ENCODE data around the gene CCDC92.

CCDC92 gene

GRCh38 chr12:123891011-123891410 lies 81.6 kb downstream of the CCDC92 start:
- CTCF ChIA-PET = interaction anchor here (2.8 kb wide), 1 partner anchor 15 kb away, joined by 14 read pairs; no protein-coding TSS in a partner anchor

GRCh38 chr12:123890536-123890902 lies 82.1 kb downstream of the CCDC92 start:
- ChIA-PET POLR2A (no interaction called here), CTCF (interaction anchor here (2.8 kb wide), 1 partner anchor 15 kb away, joined by 14 read pairs; no protein-coding TSS in a partner anchor)
- Histone ChIP-seq H3K27ac (ENCODE audit: insufficient read depth in 1 of 2, low read depth in 1 of 2, low read length in 2 of 2, poor library complexity in 1 of 2, severe bottlenecking in 2 of 2) (no peak overlapping the region), H3K36me3 (ENCODE audit: control insufficient read depth in 4 of 4, insufficient read depth in 4 of 4, low read length in 3 of 4) (no peaks in the 10 kb centered on the region), H3K4me3 (ENCODE audit: control insufficient read depth in 1 of 7, extremely low read depth in 1 of 7, insufficient read depth in 4 of 7, low read depth in 2 of 7, low read length in 6 of 7) (no peak overlapping the region), H3K27me3 (replicated peaks in 2 of 5; ENCODE audit: control insufficient read depth in 4 of 5, insufficient read depth in 5 of 5, low read length in 4 of 5) (peaks cover 0 to 2% (median 0%) of the 10 kb centered on the region in 5 experiments), H3K4me1 (ENCODE audit: control extremely low read depth in 1 of 4, control insufficient read depth in 4 of 4, insufficient read depth in 4 of 4, low read length in 3 of 4) (peaks cover 0 to 4% (median 0%) of the 10 kb centered on the region in 4 experiments), H3K9me3 (ENCODE audit: control extremely low read depth in 1 of 5, control insufficient read depth in 4 of 5, insufficient read depth in 2 of 5, low read depth in 1 of 5, low read length in 4 of 5) (no peaks in the 10 kb centered on the region)
- DNase-seq = peak in 1 of 3 donors; percentile 13
- WGBS (ENCODE audit: insufficient coverage) = 84% methylated on average over 9 of the region's 10 CpGs

More at GRCh38 chr12:123891011-123891410, 81.6 kb downstream of the CCDC92 start:
- Histone ChIP-seq H3K4me3 (ENCODE audit: control insufficient read depth in 1 of 7, extremely low read depth in 1 of 7, insufficient read depth in 4 of 7, low read depth in 2 of 7, low read length in 6 of 7) (no peak overlapping the region), H3K36me3 (ENCODE audit: control insufficient read depth in 4 of 4, insufficient read depth in 4 of 4, low read length in 3 of 4) (no peaks in the 10 kb centered on the region), H3K27me3 (replicated peaks in 2 of 5; ENCODE audit: control insufficient read depth in 4 of 5, insufficient read depth in 5 of 5, low read length in 4 of 5) (peaks cover 0 to 2% (median 0%) of the 10 kb centered on the region in 5 experiments), H3K27ac (ENCODE audit: insufficient read depth in 1 of 2, low read depth in 1 of 2, low read length in 2 of 2, poor library complexity in 1 of 2, severe bottlenecking in 2 of 2) (no peak overlapping the region), H3K9me3 (ENCODE audit: control extremely low read depth in 1 of 5, control insufficient read depth in 4 of 5, insufficient read depth in 2 of 5, low read depth in 1 of 5, low read length in 4 of 5) (no peaks in the 10 kb centered on the region), H3K4me1 (ENCODE audit: control extremely low read depth in 1 of 4, control insufficient read depth in 4 of 4, insufficient read depth in 4 of 4, low read length in 3 of 4) (peaks cover 0 to 4% (median 0%) of the 10 kb centered on the region in 4 experiments)
- 93% methylated on average over 7 of the region's 7 CpGs for WGBS (ENCODE audit: insufficient coverage)
- POLR2A ChIA-PET = no interaction called here
- DNase-seq = no peak

GRCh38 chr12:123889848-123890535 lies 82.6 kb downstream of the CCDC92 start:
- H3K4me1 ChIP-seq (ENCODE audit: control extremely low read depth in 1 of 4, control insufficient read depth in 4 of 4, insufficient read depth in 4 of 4, low read length in 3 of 4) = peaks cover 0 to 4% (median 0%) of the 10 kb centered on the region in 4 experiments
- ChIA-PET CTCF (interaction anchor here (2.8 kb wide), 1 partner anchor 16 kb away, joined by 14 read pairs; no protein-coding TSS in a partner anchor), POLR2A (no interaction called here)
- H3K9me3 ChIP-seq (ENCODE audit: control extremely low read depth in 1 of 5, control insufficient read depth in 4 of 5, insufficient read depth in 2 of 5, low read depth in 1 of 5, low read length in 4 of 5) = no peaks in the 10 kb centered on the region
- DNase-seq = peak in 2 of 3 donors; percentile 37 to 52
- WGBS (ENCODE audit: insufficient coverage) = 98% methylated on average over 9 of the region's 12 CpGs
- H3K27ac ChIP-seq (ENCODE audit: insufficient read depth in 1 of 2, low read depth in 1 of 2, low read length in 2 of 2, poor library complexity in 1 of 2, severe bottlenecking in 2 of 2) = no peak overlapping the region
- no peak overlapping the region for H3K4me3 ChIP-seq (ENCODE audit: control insufficient read depth in 1 of 7, extremely low read depth in 1 of 7, insufficient read depth in 4 of 7, low read depth in 2 of 7, low read length in 6 of 7)
- H3K36me3 ChIP-seq (ENCODE audit: control insufficient read depth in 4 of 4, insufficient read depth in 4 of 4, low read length in 3 of 4) = no peaks in the 10 kb centered on the region
- H3K27me3 ChIP-seq (replicated peaks in 2 of 5; ENCODE audit: control insufficient read depth in 4 of 5, insufficient read depth in 5 of 5, low read length in 4 of 5) = peaks cover 0 to 2% (median 0%) of the 10 kb centered on the region in 5 experiments

GRCh38 chr12:123888989-123889388 lies 83.6 kb downstream of the CCDC92 start:
- CTCF ChIA-PET = interaction anchor here (2.8 kb wide), 1 partner anchor 17 kb away, joined by 14 read pairs; no protein-coding TSS in a partner anchor
- H3K4me1 ChIP-seq (ENCODE audit: control extremely low read depth in 1 of 4, control insufficient read depth in 4 of 4, insufficient read depth in 4 of 4, low read length in 3 of 4) = peaks cover 0 to 4% (median 0%) of the 10 kb centered on the region in 4 experiments
- H3K36me3 ChIP-seq (ENCODE audit: control insufficient read depth in 4 of 4, insufficient read depth in 4 of 4, low read length in 3 of 4) = no peaks in the 10 kb centered on the region
- peaks cover 0 to 2% (median 0%) of the 10 kb centered on the region in 5 experiments for H3K27me3 ChIP-seq (replicated peaks in 2 of 5; ENCODE audit: control insufficient read depth in 4 of 5, insufficient read depth in 5 of 5, low read length in 4 of 5)
- no peak overlapping the region for H3K27ac ChIP-seq (ENCODE audit: insufficient read depth in 1 of 2, low read depth in 1 of 2, low read length in 2 of 2, poor library complexity in 1 of 2, severe bottlenecking in 2 of 2)
- H3K4me3 ChIP-seq (ENCODE audit: control insufficient read depth in 1 of 7, extremely low read depth in 1 of 7, insufficient read depth in 4 of 7, low read depth in 2 of 7, low read length in 6 of 7) = no peak overlapping the region
- WGBS (ENCODE audit: insufficient coverage) = 94% methylated on average over 7 of the region's 12 CpGs
- H3K9me3 ChIP-seq (ENCODE audit: control extremely low read depth in 1 of 5, control insufficient read depth in 4 of 5, insufficient read depth in 2 of 5, low read depth in 1 of 5, low read length in 4 of 5) = no peaks in the 10 kb centered on the region
- no peak for DNase-seq
- POLR2A ChIA-PET = no interaction called here

GRCh38 chr12:123886931-123887582 lies 85.6 kb downstream of the CCDC92 start:
- H3K4me3 ChIP-seq (ENCODE audit: control insufficient read depth in 1 of 7, extremely low read depth in 1 of 7, insufficient read depth in 4 of 7, low read depth in 2 of 7, low read length in 6 of 7) = no peak overlapping the region
- H3K27me3 ChIP-seq (replicated peaks in 2 of 5; ENCODE audit: control insufficient read depth in 4 of 5, insufficient read depth in 5 of 5, low read length in 4 of 5) = peaks cover 0 to 2% (median 0%) of the 10 kb centered on the region in 5 experiments
- POLR2A ChIA-PET = no interaction called here
- no peak for DNase-seq
- H3K27ac ChIP-seq (ENCODE audit: insufficient read depth in 1 of 2, low read depth in 1 of 2, low read length in 2 of 2, poor library complexity in 1 of 2, severe bottlenecking in 2 of 2) = no peak overlapping the region
- 92% methylated on average over 22 of the region's 22 CpGs for WGBS (ENCODE audit: insufficient coverage)
- no peaks in the 10 kb centered on the region for H3K36me3 ChIP-seq (ENCODE audit: control insufficient read depth in 4 of 4, insufficient read depth in 4 of 4, low read length in 3 of 4)
- peaks cover 0 to 4% (median 0%) of the 10 kb centered on the region in 4 experiments for H3K4me1 ChIP-seq (ENCODE audit: control extremely low read depth in 1 of 4, control insufficient read depth in 4 of 4, insufficient read depth in 4 of 4, low read length in 3 of 4)
- CTCF ChIA-PET = interaction anchor here (1.3 to 1.7 kb wide), 2 partner anchors 12 to 18 kb away, joined by 3 to 4 read pairs; no protein-coding TSS in a partner anchor
- H3K9me3 ChIP-seq (ENCODE audit: control extremely low read depth in 1 of 5, control insufficient read depth in 4 of 5, insufficient read depth in 2 of 5, low read depth in 1 of 5, low read length in 4 of 5) = no peaks in the 10 kb centered on the region

- no peaks in the 10 kb centered on the region for H3K36me3 ChIP-seq (ENCODE audit: control insufficient read depth in 4 of 4, insufficient read depth in 4 of 4, low read length in 3 of 4)
- no peak overlapping the region for H3K4me3 ChIP-seq (ENCODE audit: control insufficient read depth in 1 of 7, extremely low read depth in 1 of 7, insufficient read depth in 4 of 7, low read depth in 2 of 7, low read length in 6 of 7)
- ChIA-PET POLR2A (no interaction called here), CTCF (no interaction called here)
- DNase-seq = no peak
- H3K27ac ChIP-seq (ENCODE audit: insufficient read depth in 1 of 2, low read depth in 1 of 2, low read length in 2 of 2, poor library complexity in 1 of 2, severe bottlenecking in 2 of 2) = no peak overlapping the region
- peaks cover 0 to 4% (median 0%) of the 10 kb centered on the region in 4 experiments for H3K4me1 ChIP-seq (ENCODE audit: control extremely low read depth in 1 of 4, control insufficient read depth in 4 of 4, insufficient read depth in 4 of 4, low read length in 3 of 4)
- H3K9me3 ChIP-seq (ENCODE audit: control extremely low read depth in 1 of 5, control insufficient read depth in 4 of 5, insufficient read depth in 2 of 5, low read depth in 1 of 5, low read length in 4 of 5) = no peaks in the 10 kb centered on the region
- H3K27me3 ChIP-seq (replicated peaks in 2 of 5; ENCODE audit: control insufficient read depth in 4 of 5, insufficient read depth in 5 of 5, low read length in 4 of 5) = peaks cover 0 to 2% (median 0%) of the 10 kb centered on the region in 5 experiments
- 98% methylated on average over 11 of the region's 13 CpGs for WGBS (ENCODE audit: insufficient coverage)
Observed at GRCh38 chr12:123886258-123886657, 86.4 kb downstream of the CCDC92 start.
